Stimulated activated CD4-positive, alpha-beta T cell treated with anti-CD3 and anti-CD28 coated beads, TNF-alpha, amount 100 ng/mL, for 48 hours (primary cell): ENCODE results near the gene IFNGR2.
"Not testable (repeated sequence)": the region's sequence is repeated elsewhere in the genome, so short reads cannot be mapped to it uniquely, and the experiment has no call there.

ENCODE experiments used
- DNase-seq, 3 donors: peaks; one replicate each; pipeline ENCODE4 v3.0.0-alpha.2; 2020; ENCODE audit warnings: low read depth in 3 of 3

IFNGR2 gene

GRCh38 chr21:33377221-33377920, 25.8 kb upstream of the IFNGR2 start:
- no peak for DNase-seq

- no peak for DNase-seq
These were observed 25.1 kb upstream of the IFNGR2 start for GRCh38 chr21:33378081-33378480.

- DNase-seq: not testable (repeated sequence)
These were observed 23.3 kb upstream of the IFNGR2 start for GRCh38 chr21:33379934-33380333.

DNA sequence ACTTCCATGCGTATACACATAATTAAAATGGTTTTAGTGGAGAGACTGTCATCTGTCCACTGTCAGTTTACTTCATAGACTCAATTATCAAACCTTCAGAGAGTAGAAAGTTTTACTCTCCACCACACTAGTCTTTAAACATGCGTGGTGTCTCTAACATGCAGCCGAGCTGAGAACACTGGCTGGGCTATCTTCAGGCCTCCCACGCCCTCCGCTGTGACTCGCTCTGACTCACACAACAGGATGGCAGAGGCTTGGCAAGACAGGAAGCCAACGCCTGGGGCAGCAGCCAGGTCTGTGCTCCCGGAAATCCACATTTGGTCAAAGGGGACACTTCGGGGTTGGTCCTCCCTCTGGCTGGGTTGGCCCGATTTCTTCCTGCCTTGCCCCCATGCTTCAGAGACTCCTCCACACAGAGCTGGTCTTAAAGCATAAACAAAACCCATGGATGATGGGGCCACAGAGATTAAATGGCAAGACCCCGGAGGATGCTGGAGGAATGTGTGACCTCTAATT, 22.7 kb upstream of the IFNGR2 start:
- DNase-seq: peak; percentile 87 to 89 (median 88)

DNA sequence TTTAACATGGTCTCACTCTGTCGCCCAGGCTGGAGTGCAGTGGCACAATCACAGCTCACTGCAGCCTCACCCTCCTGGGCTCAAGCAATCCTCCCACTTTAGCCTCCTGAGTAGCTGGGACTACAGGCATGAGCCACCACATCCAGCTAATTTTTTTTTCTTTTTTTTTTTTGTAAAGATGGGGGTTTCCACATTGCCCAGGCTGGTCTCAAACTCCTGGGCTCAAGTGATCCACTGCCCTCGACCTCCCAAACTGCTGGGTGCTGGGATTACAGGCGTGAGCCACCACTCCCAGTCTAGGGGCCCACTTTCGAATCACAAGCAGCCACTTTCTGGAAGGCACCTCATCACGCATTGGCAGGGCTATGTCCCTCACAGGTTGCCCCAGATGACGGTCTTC, 21.8 kb upstream of the IFNGR2 start:
- DNase-seq: not testable (repeated sequence)

DNA sequence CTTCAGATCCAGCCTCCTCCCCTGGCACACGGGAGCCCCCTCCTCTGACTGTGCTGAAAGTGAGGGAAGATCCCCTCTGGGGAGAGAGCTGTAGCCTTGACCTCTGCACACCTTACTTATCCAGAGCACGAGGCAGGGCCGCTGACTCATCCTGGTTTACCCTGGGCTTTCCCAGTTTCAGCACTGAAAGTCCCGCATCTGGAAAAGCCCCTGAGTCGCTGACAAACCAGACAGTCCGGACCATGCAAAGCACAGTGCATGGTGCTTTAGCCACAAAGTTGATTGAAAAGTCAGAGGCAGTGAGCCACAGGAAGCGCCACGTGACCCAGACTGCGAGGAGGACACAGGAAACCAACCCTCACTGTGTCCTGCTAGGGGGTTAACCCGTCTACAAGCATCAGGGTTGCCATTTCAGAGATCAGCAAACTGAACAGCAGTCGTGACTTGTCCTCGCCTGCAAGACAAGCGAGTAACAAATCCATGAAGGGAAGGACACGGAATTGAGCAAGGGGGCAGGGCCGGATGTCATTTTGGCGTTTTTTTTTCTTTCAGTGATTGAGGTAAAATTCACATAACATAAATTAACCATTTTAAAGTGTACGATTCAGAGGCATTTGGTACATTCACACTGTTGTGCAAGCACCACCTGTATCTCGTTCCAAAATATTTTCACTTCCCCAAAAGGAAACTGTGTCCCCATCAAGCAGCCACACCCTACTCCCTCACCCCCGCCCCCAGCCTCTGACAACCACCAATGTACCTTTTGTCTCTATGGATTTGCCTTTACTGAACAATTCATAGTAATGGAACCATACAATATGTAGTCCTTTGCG, 19.9 kb upstream of the IFNGR2 start:
- DNase-seq: peak; percentile 46 to 61 (median 54)

DNA sequence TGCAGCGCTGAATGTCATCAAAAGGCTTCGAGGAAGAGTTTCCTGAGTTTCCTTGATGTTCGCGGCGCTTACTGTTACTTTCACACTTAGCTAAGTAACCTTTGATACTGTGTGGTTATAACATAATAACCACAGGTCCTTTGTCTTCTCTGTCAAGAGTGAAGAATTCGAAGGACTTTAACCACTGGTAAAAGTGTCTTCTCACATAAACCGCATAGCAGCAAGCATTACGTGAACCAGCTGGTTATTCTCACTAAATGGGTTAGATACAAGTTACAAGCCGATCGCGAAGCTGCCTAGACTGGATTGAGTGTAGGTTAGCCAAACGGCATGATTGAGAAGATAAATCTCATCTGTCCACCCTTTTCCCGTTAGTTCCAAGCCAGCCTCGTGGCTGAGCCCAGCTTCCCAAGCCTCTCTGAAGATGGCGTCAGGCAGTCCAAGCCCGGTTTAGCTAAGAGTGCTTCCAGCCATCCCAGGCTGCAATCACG, 18.3 kb upstream of the IFNGR2 start:
- DNase-seq: no peak

GRCh38 chr21:33386222-33386784, 16.9 kb upstream of the IFNGR2 start:
- DNase-seq: no peak

DNA sequence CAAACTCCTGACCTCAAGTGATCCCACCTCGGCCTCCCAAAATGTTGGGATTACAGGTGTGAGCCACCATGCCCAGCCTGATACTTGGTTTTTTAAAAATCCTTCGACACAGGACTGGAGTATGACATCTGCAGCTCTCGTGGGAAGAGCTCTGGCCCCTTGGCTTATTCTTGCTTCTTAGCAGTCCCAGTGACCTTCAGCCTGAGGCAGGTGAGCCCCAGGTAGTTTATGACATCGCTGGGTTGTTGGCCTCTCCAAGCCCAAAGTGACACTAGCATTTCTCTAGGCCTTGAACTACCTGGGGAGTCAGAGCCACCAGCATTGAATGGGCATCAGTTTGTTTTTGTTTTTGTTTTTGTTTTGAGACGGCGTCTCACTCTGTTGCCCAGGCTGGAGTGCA, 15.9 kb upstream of the IFNGR2 start:
- DNase-seq: no peak

- no peak for DNase-seq
These were observed 15.0 kb upstream of the IFNGR2 start for GRCh38 chr21:33388188-33388587.

DNA sequence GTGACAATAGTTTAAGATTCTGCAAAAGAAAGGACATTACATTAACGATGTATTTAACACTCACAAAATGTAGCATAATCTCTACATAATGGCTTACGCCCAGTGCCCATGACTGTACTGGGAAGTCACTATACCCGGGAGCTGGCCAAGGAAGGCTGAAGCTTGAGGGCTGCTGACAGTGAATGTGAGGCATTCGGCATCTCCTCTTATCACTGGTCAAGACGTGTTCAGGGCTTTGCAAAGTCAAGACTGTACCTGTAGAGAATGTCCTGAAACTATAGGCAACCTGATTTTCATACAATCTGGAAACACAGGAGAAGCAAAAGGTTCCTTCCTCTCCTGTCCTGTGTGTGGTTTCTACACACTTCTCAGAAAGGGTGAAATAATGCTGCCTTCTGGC, 12.7 kb upstream of the IFNGR2 start:
- DNase-seq: no peak

DNA sequence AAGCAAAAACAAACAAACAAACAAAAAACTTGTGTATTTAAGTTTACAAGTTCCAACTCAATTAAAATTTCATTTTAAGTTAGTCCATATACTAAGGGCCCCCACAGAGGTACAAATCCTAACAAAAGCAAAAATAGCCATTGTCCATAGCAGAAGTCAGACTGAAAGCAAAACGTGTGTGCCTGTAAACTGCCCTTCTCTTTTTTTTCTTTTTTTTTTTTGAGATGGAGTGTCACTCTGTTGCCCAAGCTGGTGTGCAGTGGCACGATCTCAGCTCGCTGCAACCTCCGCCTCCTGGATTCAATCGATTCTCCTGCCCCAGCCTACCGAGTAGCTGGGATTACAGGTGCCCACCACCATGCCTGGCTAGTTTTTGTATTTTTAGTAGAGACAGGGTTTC, 11.6 kb upstream of the IFNGR2 start:
- DNase-seq: no peak

- DNase-seq: no peak
These were observed 10.8 kb upstream of the IFNGR2 start for GRCh38 chr21:33392284-33392985.

- DNase-seq: no peak
These were observed 9.9 kb upstream of the IFNGR2 start for GRCh38 chr21:33393348-33393747.

DNA sequence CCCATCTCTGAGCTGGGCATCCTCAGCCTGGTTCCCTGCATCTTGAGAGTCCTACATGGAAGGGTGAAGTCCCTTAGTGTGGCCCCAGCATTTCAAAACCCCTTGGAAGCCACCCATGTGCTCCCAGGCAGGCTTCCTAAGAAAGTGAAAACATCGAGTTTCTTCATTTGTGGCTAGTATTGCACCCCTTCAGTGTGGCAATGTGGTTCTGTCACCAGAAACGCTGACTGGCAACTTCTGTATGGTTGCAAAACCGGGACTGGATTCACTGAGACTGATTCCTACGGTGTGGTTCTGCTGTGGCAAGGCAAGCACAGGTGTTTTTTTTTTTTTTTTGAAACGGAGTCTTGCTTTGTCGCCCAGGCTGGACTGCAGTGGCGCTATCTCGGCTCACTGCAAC, 9.0 kb upstream of the IFNGR2 start:
- no peak for DNase-seq

GRCh38 chr21:33395891-33396331, 7.3 kb upstream of the IFNGR2 start:
- no peak for DNase-seq

GRCh38 chr21:33396436-33396835, 6.8 kb upstream of the IFNGR2 start:
- DNase-seq: no peak

DNA sequence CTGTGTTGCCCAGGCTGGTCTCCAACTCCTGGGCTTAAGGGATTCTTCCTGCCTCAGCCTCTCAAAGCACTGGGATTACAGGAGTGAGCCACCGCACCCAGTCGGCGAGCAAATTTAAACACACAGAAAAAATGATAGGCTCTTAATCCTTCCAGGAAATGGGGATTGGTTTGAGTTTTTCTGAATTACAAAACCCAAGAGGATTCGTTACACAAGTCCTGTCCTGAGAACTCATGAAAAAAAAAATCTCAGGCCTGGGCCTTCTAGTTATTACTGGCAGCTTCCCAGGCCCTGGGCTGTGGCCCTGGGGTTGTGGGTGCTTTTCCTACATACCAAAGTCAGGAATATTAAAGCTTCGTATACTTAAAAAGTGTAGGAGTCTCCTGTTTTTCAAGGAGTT, 6.3 kb upstream of the IFNGR2 start:
- DNase-seq: no peak

DNA sequence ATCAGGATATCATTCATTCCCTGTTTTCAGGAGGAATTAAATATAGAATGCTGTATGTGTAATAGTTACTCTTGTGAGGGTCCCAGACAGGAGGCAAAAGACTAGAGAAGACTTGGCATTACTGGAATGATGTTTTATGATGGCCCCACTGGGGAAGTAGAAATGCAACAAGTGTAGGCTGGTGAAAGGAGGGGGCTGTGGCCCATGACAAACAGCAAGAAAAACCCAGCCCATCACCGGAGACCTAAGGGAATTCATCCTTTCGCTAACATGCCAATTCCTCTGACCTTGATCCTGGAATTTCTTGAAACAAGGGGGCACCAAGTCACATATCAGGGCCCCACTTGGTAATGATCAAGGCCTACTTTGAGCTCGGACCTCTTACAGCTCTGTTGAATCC, 5.5 kb upstream of the IFNGR2 start:
- DNase-seq: no peak

DNA sequence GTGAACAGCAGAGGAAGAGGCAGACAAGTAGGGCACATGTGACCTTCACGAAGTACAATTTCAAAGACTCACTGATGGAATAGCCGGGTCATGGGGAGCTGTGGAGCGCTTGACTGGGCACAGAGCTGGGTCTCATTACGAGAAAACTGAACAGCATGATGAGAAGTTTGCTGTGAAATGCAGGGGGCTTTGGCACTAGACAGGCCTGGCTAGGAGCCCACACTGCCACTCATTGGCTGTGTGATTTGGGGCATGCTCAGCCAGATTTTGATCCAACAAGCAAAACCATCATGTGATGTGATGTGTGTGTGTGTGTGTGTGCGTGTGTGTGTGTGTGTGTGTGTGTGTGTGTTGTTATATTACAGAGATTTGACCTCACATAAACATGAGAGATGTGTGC, 4.9 kb upstream of the IFNGR2 start:
- DNase-seq: no peak

GRCh38 chr21:33401630-33401992, 1.6 kb upstream of the IFNGR2 start:
- DNase-seq: no peak
